Hepatocyte (in vitro differentiated cells): ENCODE measurements around the gene PRR19.

Experiments
- EZH2phosphoT487 ChIP-seq: fragments of 200-600 bp; sonication (generic); IDR thresholded peaks from one replicate; pipeline ENCODE4 v1.6.1; 2018; ENCODE audit warnings: antibody characterized with exemption, mild to moderate bottlenecking, low read depth, moderate library complexity; ENCODE audit not compliant: unreplicated experiment, severe bottlenecking
- TF ChIP-seq, protein P1 (sequence below): fragments of 200-600 bp; sonication (generic); IDR thresholded peaks from 2 replicates; pipeline ENCODE4 v1.5.1; 2016; ENCODE audit warnings: antibody characterized with exemption, mild to moderate bottlenecking; ENCODE audit not compliant: poor library complexity

- TF ChIP-seq, protein P1, sequence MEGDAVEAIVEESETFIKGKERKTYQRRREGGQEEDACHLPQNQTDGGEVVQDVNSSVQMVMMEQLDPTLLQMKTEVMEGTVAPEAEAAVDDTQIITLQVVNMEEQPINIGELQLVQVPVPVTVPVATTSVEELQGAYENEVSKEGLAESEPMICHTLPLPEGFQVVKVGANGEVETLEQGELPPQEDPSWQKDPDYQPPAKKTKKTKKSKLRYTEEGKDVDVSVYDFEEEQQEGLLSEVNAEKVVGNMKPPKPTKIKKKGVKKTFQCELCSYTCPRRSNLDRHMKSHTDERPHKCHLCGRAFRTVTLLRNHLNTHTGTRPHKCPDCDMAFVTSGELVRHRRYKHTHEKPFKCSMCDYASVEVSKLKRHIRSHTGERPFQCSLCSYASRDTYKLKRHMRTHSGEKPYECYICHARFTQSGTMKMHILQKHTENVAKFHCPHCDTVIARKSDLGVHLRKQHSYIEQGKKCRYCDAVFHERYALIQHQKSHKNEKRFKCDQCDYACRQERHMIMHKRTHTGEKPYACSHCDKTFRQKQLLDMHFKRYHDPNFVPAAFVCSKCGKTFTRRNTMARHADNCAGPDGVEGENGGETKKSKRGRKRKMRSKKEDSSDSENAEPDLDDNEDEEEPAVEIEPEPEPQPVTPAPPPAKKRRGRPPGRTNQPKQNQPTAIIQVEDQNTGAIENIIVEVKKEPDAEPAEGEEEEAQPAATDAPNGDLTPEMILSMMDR = no peak
- no peak for TF ChIP-seq EZH2phosphoT487
Measured at GRCh38 chr19:42355896-42356295, 54.0 kb downstream of the PRR19 start.
